NCI-H446 (cell line): Measurements from ENCODE around the gene GABRQ.
"Not testable (repeated sequence)": the region's sequence is repeated elsewhere in the genome, so short reads cannot be mapped to it uniquely, and the experiment has no call there.

ENCODE experiments used
- DNase-seq, 2 experiments: peaks; one replicate each; lab custom pipeline; 2025; lab: John Stamatoyannopoulos, UW

GABRQ gene

DNA sequence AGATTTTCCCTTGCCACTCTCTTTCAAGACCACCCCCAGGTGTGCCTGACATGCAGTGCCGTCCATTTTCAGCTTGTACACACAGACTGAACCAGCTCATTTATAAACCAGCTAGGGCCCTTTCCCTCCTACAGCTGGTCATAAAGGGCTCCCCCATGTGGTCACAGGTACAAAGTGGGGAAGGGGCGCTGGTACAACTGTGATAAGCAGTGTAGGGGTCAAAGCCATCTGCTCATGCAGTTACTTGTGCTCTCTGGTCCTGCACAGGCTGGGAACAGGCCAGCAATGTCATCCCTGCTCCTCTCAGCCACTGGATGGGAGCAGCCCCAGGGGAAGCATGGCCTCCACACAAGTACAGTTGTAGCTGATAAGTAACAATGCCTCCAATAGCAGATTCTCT lies 20.6 kb downstream of the GABRQ start:
- no peak for DNase-seq

DNA sequence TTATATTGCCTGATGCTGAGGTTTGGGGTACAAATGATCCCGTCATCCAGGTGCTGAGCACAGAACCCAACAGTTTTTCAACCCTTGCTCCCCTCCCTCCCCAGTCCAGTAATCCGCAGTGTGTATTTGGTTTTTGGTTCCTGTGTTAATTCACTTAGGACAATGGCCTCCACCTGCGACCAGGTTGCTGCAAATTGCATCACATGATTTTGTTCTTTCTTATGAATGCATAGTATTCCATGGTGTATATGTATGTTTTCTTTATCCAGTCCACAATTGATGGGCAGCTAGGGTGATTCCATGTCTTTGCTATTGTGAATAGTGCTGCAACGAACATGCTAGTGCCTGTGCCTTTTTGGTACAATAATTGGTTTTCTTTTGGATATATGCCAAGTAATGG lies 25.4 kb downstream of the GABRQ start:
- no peak for DNase-seq

DNA sequence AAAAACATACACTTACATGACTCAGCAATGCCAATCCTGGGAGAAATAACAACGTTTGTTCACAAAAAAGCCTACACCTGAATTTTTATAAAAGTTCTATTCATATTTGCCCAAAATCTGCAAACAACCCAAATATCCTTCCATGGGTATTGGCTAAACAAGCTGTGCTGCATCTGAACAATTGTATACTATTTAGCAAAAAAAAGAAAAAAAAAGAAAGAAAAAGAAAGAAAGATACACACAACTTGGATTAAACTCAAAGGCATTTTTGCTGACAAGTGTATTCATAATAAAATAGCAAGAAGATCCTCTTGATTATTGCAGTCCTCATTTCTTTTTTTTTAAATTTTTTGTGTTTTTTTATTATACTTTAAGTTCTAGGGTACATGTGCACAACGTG lies 36.4 kb downstream of the GABRQ start:
- DNase-seq = no peak

DNA sequence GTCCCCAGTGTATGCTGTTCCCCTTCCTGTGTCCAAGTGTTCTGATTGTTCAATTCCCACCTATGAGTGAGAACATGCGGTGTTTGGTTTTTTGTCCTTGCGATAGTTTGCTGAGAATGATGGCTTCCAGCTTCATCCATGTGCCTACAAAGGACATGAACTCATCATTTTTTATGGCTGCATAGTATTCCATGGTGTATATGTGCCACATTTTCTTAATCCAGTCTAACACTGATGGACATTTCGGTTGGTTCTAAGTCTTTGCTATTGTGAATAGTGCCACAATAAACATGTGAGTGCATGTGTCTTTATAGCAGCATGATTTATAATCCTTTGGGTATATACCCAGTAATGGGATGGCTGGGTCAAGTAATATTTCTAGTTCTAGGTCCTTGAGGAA lies 37.0 kb downstream of the GABRQ start:
- not testable (repeated sequence) for DNase-seq

DNA sequence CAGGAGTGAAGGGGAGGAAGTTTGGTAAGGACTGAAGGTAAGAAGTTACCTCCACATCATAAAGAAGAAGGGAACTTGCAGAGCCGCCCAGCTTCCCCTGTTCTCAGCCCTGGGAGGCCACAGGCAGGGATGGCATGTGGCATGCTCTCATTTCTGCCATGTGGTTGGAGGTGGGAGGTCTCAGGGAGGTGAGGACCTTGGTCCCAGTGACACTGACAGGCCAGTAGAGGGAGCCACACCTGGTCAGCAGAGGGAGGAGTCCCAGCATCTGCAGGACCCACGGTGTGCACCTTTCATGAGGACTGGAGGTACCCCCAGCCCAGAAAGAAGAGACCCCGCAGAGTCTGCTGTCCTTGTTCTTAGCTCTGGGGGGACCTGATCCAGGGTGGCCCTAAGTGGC lies 43.3 kb downstream of the GABRQ start:
- DNase-seq = not testable (repeated sequence)

DNA sequence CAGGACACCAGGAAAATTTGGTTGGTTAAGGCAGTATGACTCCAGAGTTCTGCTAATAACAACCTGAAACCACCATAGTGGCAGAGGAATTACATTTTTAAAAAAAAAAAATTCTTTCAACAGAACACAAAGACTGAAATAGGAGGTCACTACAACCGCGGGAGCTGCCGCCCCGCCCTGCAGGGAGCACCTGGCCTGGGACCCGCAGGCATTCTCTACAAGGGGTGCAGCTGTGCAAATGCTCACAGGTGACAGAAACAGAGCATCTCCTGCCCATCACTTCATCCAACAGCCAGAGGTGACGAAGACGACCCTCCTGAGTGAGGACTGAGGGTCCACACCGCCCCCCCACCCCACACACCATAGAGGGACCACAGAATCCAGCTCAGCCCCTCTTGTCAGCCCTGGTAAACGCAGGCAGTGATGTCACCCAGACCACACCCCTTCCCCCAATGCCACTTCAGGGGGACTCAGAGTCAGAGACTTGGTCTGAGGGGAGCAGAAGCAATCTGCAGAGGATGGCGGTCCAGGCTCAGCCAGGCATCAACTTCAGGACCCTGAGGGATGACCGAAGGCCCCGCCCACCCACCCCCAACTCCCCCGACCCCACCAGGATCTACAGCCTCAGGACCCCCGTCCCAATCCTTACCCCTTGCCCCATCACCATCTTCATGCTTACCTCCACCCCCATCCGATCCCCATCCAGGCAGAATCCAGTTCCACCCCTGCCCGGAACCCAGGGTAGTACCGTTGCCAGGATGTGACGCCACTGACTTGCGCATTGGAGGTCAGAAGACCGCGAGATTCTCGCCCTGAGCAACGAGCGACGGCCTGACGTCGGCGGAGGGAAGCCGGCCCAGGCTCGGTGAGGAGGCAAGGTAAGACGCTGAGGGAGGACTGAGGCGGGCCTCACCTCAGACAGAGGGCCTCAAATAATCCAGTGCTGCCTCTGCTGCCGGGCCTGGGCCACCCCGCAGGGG lies 60.5 kb downstream of the GABRQ start, which contains the start of gene MAGEA3:
MAGEA3 (plus strand) TSS at position 843 of the 980 bp plus-strand sequence. CDS start 2,039 bp downstream, outside the sequence.
- not testable (repeated sequence) for DNase-seq

DNA sequence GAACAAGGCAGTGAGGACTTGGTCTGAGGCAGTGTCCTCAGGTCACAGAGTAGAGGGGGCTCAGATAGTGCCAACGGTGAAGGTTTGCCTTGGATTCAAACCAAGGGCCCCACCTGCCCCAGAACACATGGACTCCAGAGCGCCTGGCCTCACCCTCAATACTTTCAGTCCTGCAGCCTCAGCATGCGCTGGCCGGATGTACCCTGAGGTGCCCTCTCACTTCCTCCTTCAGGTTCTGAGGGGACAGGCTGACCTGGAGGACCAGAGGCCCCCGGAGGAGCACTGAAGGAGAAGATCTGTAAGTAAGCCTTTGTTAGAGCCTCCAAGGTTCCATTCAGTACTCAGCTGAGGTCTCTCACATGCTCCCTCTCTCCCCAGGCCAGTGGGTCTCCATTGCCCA lies 62.7 kb downstream of the GABRQ start:
- DNase-seq = not testable (repeated sequence)

DNA sequence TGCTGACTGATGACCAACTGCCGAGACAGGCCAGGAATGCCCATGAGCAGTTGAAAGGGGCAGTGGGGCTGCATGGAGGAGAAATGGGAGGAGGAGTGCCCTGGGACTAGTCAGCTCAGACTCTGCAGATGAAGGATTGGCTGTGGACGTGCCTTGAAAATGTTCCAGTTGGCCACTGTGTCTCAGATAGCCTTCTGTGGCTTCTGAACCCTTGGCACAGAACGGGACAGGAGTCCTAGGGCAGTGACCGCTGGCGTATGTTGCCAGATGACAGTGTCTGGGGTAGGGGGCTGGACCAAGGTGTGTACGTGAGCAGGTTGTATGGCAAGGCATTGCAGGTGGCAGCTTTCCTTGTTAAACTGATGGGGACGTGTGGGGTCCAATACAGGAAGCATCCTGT lies 68.8 kb downstream of the GABRQ start:
- not testable (repeated sequence) for DNase-seq
